Measurements from ENCODE around the gene SYNDIG1L.

The SYNDIG1L gene

DNA sequence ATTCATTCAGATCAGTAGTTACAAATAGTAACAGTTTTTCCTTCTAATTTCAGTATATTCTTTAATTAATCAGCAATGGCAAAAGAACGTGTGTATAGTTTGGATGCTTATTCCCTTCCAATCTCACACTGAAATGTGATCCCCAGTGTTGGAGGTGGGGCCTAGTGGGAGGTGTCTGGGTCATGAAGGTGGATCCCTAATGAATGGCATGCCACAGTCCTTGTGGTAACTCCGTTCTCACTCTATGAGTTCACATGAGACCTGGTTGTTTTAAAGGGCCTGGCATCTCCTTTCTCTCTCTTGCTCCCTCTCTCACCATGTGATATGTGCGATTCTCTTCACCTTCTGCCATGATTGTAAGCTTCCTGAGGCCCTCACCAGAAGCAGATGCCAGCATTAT is 18.9 kb upstream of the SYNDIG1L start:
- no peaks in the 10 kb centered on the region for H3K4me1 Mint-ChIP-seq
- H3K27me3 Mint-ChIP-seq = no peaks in the 10 kb centered on the region
- H3K27ac Mint-ChIP-seq = no peak overlapping the region
- no peak overlapping the region for H3K4me3 Mint-ChIP-seq
- no peak for ATAC-seq
- DNase-seq = no peak
- no peaks in the 10 kb centered on the region for H3K9me3 Mint-ChIP-seq

GRCh38 chr14:74442757-74443156 is 16.7 kb upstream of the SYNDIG1L start:
- no peaks in the 10 kb centered on the region for H3K27me3 Mint-ChIP-seq
- H3K4me1 Mint-ChIP-seq = no peaks in the 10 kb centered on the region

GRCh38 chr14:74441113-74441512 is 15.1 kb upstream of the SYNDIG1L start:
- DNase-seq (no peak), ATAC-seq (no peak)
- Mint-ChIP-seq H3K9me3 (no peaks in the 10 kb centered on the region), H3K4me3 (no peak overlapping the region), H3K4me1 (no peaks in the 10 kb centered on the region), H3K27ac (no peak overlapping the region), H3K27me3 (peaks cover 9% of the 10 kb centered on the region)

More at GRCh38 chr14:74442757-74443156, 16.7 kb upstream of the SYNDIG1L start:
- H3K27ac Mint-ChIP-seq = no peak overlapping the region
- H3K9me3 Mint-ChIP-seq = no peaks in the 10 kb centered on the region
- DNase-seq = no peak
- ATAC-seq = no peak
- no peak overlapping the region for H3K4me3 Mint-ChIP-seq

- ATAC-seq = no peak
- Mint-ChIP-seq H3K4me3 (no peak overlapping the region), H3K9me3 (no peaks in the 10 kb centered on the region), H3K27ac (no peak overlapping the region), H3K4me1 (no peaks in the 10 kb centered on the region), H3K27me3 (peaks cover 27% of the 10 kb centered on the region)
- DNase-seq = no peak
These were observed 12.4 kb upstream of the SYNDIG1L start for GRCh38 chr14:74438351-74438915.

GRCh38 chr14:74437496-74438053 is 11.6 kb upstream of the SYNDIG1L start:
- no peak for ATAC-seq
- Mint-ChIP-seq H3K9me3 (no peaks in the 10 kb centered on the region), H3K4me3 (no peak overlapping the region), H3K27ac (no peak overlapping the region), H3K4me1 (no peaks in the 10 kb centered on the region), H3K27me3 (peaks cover 27% of the 10 kb centered on the region)
- DNase-seq = no peak

- no peak overlapping the region for H3K4me3 Mint-ChIP-seq
- DNase-seq (no peak), ATAC-seq (no peak)
- no peaks in the 10 kb centered on the region for H3K4me1 Mint-ChIP-seq
- H3K27me3 Mint-ChIP-seq = peaks cover 47% of the 10 kb centered on the region
- H3K27ac Mint-ChIP-seq = no peak overlapping the region
- H3K9me3 Mint-ChIP-seq = no peaks in the 10 kb centered on the region
These were observed 8.3 kb upstream of the SYNDIG1L start for GRCh38 chr14:74434294-74434693.

DNA sequence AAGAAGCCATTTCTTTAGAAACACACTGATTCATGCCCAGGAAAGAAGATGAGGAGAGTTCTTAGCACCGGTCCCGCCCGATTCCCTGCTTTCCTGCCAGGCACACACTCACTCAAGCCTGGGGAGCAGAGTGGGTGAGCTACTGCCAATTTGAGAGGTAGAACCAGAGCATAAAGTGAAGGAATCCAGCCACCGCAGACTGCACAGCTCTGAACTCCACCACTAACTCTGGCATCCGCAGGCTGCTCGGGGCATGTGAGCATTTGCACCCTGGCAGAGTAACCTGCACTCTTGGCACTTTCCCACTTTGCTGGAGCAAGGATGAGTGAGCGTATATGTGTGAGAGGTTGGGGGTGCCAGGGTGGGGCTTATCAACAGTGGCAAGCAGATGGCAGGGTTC is 4.0 kb upstream of the SYNDIG1L start:
- no peak for ATAC-seq
- H3K4me1 Mint-ChIP-seq = peaks cover 5% of the 10 kb centered on the region
- no peak overlapping the region for H3K4me3 Mint-ChIP-seq
- H3K27ac Mint-ChIP-seq = no peak overlapping the region
- no peak for DNase-seq
- no peaks in the 10 kb centered on the region for H3K9me3 Mint-ChIP-seq
- H3K27me3 Mint-ChIP-seq = peaks cover 66% of the 10 kb centered on the region

GRCh38 chr14:74429221-74429691 is 3.2 kb upstream of the SYNDIG1L start:
- no peak for ATAC-seq
- Mint-ChIP-seq H3K27ac (no peak overlapping the region), H3K4me3 (no peak overlapping the region), H3K9me3 (no peaks in the 10 kb centered on the region), H3K4me1 (peaks cover 5% of the 10 kb centered on the region), H3K27me3 (peaks cover 66% of the 10 kb centered on the region)
- no peak for DNase-seq

GRCh38 chr14:74427651-74428050 is 1.6 kb upstream of the SYNDIG1L start:
- Mint-ChIP-seq H3K4me3 (no peak overlapping the region), H3K27ac (no peak overlapping the region), H3K9me3 (no peaks in the 10 kb centered on the region), H3K27me3 (peaks cover 63% of the 10 kb centered on the region), H3K4me1 (peaks cover 5% of the 10 kb centered on the region)
- no peak for ATAC-seq
- DNase-seq = no peak

DNA sequence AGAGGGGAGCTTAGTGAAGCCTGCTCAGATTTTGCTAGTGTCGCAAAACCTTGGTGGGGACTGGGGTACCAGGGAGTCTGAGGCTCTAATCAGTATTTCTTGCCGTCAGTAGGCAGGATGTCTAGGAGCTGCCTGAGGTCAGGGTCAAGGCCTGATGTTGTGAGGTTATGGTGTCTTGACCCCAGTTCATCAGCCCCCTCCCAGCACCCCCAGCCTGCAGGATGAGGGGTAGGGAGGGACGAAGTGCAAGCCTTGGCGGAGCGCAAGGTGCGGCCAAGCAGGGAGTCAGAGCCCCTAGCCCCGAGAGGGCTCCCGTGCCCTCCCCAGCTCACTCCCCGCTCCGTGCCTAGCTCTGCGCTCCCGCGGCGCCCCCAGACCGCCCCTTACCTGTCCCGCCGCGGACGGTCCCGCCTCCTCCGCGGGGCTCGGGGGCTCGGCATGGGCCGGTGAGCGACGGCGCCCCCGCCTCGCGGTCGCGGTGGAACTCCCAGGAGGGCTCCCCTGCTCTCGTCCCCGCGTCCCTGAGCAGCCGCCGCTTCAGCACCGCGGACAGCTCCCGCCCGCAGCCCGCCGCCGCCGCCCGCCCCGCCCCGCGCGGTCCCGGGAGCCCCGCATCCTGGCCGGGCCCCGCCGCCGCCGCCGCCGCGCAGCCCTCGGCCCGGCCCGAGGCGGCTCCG is 347 bp downstream of the SYNDIG1L start:
- DNase-seq (peak; percentile 46 to 56), ATAC-seq (peak; percentile 84)
- no peak overlapping the region for H3K27ac Mint-ChIP-seq
- peaks cover 5% of the 10 kb centered on the region for H3K4me1 Mint-ChIP-seq
- no peak overlapping the region for H3K4me3 Mint-ChIP-seq
- no peaks in the 10 kb centered on the region for H3K9me3 Mint-ChIP-seq
- H3K27me3 Mint-ChIP-seq = peaks cover 72% of the 10 kb centered on the region

DNA sequence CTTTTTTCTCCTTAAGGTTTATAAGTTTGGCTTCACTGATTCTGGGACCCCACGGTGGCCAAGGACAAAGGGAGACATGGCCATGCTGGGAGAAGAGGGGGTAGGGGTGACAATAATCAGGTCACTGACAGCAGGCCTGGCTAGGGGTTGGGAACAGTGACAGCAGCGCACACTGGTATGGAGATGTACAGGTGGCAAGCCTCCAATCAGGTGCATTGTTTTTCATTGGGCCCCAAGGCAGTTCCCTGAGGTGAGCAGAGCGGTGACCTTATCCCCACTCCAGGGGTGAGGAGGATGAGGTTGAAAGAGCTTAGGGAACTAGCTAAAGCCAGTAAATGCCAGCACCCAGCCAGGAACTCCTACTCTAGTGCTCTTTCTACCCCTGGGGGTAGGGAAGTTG is 1.4 kb downstream of the SYNDIG1L start:
- H3K4me1 Mint-ChIP-seq = peaks cover 5% of the 10 kb centered on the region
- DNase-seq = no peak
- H3K4me3 Mint-ChIP-seq = no peak overlapping the region
- peaks cover 61% of the 10 kb centered on the region for H3K27me3 Mint-ChIP-seq
- ATAC-seq = no peak
- no peaks in the 10 kb centered on the region for H3K9me3 Mint-ChIP-seq
- no peak overlapping the region for H3K27ac Mint-ChIP-seq

- Mint-ChIP-seq H3K9me3 (no peaks in the 10 kb centered on the region), H3K4me3 (no peak overlapping the region), H3K4me1 (peaks cover 5% of the 10 kb centered on the region), H3K27me3 (peaks cover 51% of the 10 kb centered on the region), H3K27ac (no peak overlapping the region)
- DNase-seq (no peak), ATAC-seq (no peak)
These were observed 2.8 kb downstream of the SYNDIG1L start for GRCh38 chr14:74423246-74423645.

- no peak overlapping the region for H3K27ac Mint-ChIP-seq
- no peak overlapping the region for H3K4me3 Mint-ChIP-seq
- peaks cover 39% of the 10 kb centered on the region for H3K27me3 Mint-ChIP-seq
- DNase-seq (no peak), ATAC-seq (no peak)
- peaks cover 5% of the 10 kb centered on the region for H3K4me1 Mint-ChIP-seq
- no peaks in the 10 kb centered on the region for H3K9me3 Mint-ChIP-seq
These were observed 4.0 kb downstream of the SYNDIG1L start for GRCh38 chr14:74421981-74422380.

DNA sequence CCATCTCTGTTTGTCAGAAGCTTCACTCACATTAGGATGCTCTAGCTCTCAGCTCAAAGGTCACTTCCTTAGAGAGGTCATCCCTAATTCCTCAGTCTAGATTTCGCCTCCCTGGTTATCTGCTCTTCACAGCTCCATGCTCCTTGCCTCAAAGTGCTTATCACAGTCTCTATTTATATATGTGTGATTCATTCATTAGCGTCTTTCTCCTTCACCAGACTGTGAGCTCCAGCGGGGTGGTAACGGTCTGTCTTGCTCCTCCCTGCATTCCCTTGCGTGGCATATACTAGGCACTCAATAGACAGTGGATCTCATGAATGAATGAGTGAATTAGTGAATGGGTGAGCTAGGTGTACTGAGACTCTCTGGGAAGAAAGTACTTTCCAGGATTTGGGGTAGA is 6.9 kb downstream of the SYNDIG1L start:
- Mint-ChIP-seq H3K27me3 (peaks cover 20% of the 10 kb centered on the region), H3K4me3 (no peak overlapping the region), H3K9me3 (no peaks in the 10 kb centered on the region), H3K4me1 (no peaks in the 10 kb centered on the region), H3K27ac (no peak overlapping the region)
- DNase-seq = no peak
- no peak for ATAC-seq

- H3K4me3 Mint-ChIP-seq = no peak overlapping the region
- no peaks in the 10 kb centered on the region for H3K9me3 Mint-ChIP-seq
- H3K27me3 Mint-ChIP-seq = peaks cover 24% of the 10 kb centered on the region
- H3K4me1 Mint-ChIP-seq = no peaks in the 10 kb centered on the region
- ATAC-seq (no peak), DNase-seq (no peak)
- H3K27ac Mint-ChIP-seq = no peak overlapping the region
These were observed 8.0 kb downstream of the SYNDIG1L start for GRCh38 chr14:74418031-74418430.

DNA sequence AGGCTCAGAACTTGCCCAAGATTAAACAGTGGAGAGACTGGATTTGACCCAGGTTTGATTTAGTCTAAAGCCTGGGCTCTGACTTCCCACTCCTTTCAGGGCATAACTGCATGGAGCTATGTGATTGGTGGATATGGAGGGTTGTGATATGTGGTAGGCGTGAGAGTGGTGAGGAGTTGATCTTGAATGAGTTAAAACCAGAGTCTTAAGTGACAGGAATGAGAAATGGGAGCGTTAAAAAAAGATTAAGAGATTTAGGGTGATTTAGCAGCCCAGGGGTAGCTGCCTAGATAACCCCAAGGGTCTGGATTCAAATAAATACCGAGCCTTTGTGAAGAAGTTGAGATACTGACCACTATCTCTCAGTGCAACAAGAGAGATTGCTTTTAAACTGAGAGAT is 8.4 kb downstream of the SYNDIG1L start:
- DNase-seq = no peak
- Mint-ChIP-seq H3K4me1 (no peaks in the 10 kb centered on the region), H3K27me3 (peaks cover 24% of the 10 kb centered on the region), H3K9me3 (no peaks in the 10 kb centered on the region), H3K27ac (no peak overlapping the region), H3K4me3 (no peak overlapping the region)
- no peak for ATAC-seq
